Activated CD4-positive, alpha-beta T cell treated with anti-CD3 and anti-CD28 coated beads for 24 hours (primary cell): ENCODE results near the gene LRRC37B.
A peak's percentile ranks its signal among the peaks of the same experiment; 100 is the strongest.
"Not testable (repeated sequence)": the region's sequence is repeated elsewhere in the genome, so short reads cannot be mapped to it uniquely, and the experiment has no call there.

Source experiments
- DNase-seq, 2 donors: peaks; one replicate each; pipeline ENCODE4 v3.0.0-alpha.2; 2020; ENCODE audit warnings: low read depth in 2 of 2

Gene LRRC37B

DNA sequence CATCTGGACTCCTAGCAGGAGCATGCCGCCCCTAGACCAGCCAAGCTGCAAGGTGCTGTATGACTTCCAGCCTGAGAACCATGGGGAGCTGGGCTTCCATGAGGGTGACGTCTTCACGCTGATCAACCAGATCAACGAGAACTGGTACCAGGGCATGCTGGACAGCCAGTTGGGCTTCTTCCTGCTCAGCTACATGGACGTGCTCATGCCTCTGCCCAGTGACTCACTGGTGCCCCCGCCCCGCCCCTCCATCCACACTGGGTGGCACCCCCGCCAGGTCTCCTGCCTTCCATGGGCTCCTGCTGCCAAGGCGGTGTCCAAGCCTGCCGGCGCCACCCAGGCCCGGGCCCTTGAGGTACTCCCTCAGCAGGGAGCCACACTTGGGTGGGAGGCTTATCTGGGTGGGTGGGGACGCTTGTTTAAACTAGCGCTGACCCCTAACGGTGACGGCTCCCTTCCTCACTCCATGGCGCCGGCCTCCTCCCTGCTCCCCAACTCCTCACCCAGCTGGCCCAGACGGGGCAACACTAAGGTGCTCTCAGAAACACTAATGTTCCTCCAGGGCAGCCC lies 34.2 kb downstream of the LRRC37B start:
- DNase-seq = not testable (repeated sequence)

DNA sequence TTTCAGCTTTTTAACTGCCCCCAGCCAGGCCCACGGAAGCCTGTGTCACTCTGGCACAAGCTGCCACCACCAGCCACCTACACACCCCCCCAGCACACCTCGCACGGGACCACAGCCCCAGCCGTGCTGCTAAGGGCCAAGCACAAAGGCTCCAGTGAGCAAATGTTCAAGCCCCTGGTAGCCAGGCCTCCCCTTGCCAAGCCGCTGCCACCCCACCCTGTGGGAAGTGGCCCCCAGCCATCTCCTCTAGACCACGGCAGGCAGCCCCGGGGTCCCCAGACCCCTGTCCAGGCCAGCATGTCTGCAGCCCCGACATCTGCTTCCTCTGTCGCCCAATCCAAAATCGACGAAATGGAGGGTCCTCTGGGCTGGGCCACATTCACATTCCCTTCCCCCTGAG lies 35.1 kb downstream of the LRRC37B start:
- not testable (repeated sequence) for DNase-seq

DNA sequence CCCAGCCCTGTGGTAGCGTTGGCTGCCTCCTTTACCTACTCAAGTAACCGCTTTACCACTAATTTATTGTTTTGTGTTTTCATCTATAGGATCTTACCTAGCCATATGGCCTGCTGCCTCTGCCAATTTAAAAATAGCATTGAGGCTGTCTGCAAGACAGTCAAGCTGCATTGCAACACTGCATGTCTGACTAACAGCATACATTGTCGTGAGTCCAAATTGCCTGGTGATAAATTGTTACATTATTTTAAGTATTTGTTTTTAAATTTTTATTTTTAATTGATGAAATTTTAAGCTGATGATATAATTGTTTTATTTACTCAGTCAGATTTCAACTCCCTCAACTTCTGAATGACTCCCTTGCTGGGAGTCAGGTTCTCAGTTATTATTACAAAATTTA lies 38.4 kb downstream of the LRRC37B start:
- not testable (repeated sequence) for DNase-seq

DNA sequence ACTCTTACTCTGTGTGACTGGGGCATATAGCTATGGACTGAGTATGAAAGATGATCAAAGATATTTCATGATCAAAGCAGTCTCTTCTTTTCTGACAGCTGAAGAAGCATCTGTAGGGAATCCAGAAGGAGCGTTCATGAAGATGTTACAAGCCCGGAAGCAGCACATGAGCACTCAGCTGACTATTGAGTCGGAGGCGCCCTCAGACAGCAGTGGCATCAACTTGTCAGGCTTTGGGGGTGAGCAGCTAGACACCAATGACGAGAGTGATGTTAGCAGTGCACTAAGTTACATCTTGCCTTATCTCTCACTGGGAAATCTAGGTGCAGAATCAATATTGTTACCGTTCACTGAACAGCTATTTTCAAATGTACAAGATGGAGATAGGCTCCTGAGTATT lies 40.5 kb downstream of the LRRC37B start:
- DNase-seq = not testable (repeated sequence)

DNA sequence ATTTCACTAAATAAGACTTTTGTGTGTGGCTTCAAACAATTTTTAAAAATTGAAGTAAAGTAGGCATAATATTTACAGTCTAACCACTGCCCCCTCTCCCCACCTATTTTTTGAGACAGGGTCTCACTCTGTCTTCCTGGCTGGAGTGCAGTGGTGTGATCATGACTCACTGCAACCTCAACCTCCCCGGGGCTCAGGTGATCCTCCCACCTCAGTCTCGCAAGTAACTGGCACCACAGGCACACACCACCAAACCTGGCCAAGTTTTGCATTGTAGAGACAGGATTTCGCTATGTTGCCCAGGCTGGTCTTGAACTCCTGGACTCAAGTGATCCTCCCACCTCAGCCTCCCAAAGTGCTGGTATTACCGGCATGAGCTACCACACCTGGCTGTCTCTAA lies 47.8 kb downstream of the LRRC37B start:
- DNase-seq = not testable (repeated sequence)

DNA sequence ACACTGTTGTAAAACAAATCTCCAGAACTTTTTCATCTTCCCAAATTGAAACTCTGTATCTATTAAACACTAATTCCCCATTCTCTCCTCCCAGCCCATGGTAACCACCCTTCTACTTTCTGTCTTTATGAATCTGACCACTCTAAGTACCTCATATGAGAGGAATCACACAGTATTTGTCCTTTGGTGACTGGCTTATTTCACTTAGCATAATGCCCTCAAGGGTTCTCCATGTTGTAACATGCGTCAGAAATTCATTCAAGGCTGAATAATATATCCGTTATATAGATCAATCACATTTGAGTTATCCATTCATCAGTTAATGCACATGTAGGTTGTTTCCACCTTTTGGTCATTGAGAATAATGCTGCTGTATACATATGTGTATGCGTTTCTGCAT lies 48.2 kb downstream of the LRRC37B start:
- not testable (repeated sequence) for DNase-seq

DNA sequence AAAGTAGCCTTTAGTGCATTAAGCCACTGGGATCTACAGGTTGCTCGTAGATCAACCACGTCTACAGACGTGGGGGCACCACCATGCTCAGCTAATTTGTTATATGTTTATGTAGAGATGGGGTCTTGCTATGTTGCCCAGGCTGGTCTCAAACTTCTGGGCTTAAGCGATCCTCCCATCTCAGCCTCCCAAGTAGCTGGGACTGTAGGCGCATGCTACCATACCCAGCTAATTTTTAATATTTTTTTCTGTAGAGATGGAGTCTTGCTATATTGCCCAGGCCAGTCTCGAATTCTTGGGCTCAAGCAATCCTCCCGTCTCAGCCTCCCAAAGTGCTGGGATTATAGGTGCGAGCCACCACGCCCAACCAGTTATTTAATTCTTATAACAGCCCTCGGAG lies 49.3 kb downstream of the LRRC37B start:
- not testable (repeated sequence) for DNase-seq

DNA sequence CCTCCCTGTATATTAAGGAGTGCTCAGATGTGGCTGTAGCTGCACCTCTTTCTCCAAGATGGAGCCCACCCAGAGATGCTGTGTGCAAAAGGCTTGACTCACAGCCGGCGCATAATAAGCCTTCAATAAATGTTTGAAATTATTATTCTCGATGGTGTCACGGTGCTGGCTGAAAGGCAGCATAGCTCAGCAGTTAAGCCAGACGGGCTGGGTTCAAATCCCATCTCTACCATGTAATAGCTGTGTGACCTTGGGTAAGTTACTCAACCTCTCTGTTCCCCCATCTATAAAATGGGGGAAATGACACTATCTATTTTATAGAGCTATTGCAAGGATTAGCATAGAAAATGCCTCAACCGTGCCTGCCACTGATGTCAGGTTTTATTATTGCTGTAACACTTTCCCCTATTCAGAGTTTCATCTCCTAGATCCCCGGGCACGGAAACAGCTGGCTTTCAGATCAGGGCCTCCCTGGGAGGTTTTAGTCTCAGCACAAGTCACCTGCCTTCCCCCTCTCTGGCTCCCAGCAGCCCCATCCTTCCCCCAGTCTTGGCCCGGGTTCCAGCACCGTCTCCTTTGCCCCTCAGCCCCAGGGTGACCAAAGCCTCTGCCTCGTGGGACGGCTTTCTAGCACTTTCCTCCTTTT lies 50.4 kb downstream of the LRRC37B start:
- not testable (repeated sequence) for DNase-seq

DNA sequence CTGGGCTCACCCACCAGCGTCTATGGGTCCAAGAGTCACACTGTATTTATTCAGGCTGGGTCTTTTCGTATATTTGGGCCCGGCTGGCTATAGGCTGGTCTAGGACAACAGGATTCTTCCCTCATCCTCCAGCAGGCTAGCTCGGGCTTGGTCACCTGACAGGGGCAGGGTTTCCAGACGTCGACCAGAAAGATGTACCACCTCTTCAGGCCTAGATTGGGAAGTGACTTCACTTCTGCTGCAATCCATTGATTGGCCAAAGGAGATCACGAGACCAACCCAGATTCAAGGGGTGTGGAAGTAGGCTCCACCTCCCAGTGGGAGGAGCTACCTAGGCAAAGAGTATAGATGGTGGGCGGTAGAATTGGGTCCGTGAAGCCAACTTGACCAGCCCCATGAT lies 53.5 kb downstream of the LRRC37B start:
- not testable (repeated sequence) for DNase-seq

DNA sequence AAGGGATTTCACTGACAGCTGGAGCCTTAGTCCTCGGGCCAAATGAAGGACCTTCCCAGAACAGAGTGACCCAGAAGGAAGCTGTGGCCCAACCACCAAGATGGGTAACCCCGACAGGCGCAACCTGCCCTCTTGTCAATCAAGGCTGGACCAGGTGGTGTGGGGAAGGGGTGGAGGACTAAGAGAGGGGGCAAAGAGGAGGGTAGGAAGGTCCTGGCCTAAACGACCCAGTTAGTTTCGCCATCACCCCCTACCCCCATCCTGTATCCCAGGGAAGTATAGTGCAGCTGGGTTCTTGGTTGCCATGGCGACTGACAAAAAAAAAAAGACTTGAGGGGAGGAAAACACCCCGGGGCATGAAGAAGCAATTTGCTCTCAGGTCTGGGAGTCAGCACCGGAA lies 54.7 kb downstream of the LRRC37B start:
- not testable (repeated sequence) for DNase-seq

DNA sequence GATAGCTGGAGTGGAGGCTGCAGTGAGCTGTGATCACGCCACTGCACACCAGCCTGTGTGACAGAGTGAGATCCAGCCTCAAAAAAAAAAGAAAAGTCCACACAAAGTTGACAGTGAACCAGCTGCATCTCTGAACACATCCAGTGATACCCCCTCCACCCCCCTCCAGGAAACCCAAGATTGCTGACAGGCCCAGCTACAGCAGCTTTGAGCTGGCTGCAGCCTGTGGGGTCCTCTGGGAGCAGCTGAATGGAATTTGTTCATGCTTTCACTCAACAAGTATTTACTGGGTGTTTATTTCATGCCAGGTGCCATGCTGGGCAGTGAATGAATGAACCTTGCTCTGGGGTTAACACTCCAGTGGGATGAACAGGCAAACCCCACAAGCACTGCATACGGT lies 56.9 kb downstream of the LRRC37B start:
- DNase-seq = not testable (repeated sequence)

DNA sequence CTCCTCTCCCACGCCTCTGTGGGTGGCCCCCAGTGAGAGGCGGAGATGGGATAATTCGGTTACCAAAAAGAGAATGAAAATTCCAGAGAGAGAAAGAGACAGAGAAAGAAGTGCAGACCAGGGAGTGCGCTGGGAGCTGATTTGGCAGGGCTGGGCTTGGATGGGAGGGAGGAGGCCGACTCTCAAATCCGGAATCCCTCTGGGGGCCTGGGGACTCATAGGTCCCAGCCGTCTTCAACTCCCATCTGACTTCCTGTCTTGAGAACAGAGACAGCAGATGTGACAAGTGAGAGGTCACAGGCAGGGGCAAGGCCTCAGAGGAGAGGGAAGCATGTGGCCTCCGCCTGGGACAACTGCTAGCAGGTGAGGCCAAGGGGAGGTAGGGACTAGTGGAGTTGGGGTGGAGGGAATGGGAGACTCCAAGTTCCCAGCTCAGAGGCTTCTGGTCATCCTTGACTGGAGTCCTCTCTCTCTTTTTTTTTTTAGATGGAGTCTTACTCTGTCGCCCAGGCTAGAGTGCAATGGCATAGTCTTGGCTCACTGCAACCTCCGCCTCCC lies 59.0 kb downstream of the LRRC37B start:
- DNase-seq = not testable (repeated sequence)

DNA sequence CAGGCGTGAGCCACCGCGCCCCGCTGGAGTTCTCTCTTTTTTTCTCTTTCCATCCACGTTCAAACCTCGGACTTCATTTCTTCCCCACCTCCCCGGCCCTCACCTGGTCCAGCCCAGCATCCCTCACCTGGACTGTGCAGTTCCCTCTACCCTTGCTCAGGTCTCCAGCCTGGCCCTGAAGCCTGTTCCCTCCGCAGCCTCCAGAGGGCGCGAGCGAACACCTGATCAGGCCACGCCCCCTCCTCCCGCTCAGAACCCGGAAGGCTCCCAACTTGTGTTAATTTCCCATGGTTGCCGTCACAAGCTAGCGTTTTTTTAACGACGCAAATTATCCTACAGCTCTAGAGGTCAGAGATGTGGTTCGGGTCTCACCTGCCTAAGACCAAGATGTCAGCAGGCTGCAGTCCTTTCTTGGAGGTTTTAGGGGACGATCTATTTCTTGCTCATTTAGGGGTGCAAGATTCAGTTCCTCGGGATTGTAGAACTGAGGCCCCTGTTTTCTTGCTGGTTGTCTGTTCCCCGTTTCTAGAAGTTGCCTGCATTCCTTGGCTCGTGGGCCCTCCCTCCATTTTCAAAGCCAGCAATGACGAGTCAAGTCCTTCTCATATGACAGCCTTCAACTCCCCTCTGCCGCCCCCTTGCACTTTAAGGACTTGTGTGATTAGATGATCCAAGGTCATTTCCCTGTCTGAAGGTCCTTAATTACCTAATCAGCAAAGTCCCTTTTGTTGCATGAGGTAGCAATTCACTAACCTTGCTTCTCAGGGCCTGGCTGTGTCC lies 59.9 kb downstream of the LRRC37B start:
- DNase-seq = peak; percentile 20 to 32

DNA sequence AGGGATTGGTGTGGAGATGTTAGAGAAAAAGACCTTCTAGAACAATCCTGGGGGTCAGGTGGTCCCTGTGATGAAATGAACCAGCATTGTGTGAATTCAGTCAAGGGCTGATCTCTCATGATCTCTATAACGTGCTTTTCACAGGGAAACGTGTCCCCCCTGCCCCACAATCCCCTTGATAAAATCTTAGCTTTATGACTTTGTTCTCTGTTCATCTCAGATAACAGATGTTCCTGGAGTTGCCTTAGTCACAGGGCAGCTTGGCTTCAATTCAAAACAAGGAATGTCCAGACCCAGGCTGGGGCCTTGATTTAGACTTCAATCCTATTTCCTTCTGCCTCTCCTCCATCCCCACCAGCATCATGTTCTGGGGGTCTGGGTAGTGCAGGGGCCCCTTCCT lies 61.9 kb downstream of the LRRC37B start:
- DNase-seq = not testable (repeated sequence)

DNA sequence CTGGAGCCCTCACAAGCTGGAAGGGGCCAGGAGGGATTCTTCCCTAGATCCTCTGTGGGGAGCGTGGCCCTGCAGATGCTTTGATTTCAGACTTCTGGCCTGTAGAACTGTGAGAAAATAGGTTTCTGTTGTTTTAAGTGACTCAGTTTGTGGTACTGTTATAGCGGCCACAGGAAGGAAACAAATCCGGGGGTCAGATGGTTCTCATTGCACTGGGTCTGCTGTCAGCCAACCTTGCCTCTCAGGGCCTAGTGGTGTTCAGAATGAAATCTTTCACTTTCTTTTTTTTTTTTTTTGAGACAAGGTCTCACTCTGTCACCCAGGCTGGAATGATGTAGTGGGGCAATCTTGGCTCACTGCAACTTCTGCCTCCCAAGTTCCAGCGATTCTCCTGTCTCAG lies 64.8 kb downstream of the LRRC37B start:
- DNase-seq = not testable (repeated sequence)

DNA sequence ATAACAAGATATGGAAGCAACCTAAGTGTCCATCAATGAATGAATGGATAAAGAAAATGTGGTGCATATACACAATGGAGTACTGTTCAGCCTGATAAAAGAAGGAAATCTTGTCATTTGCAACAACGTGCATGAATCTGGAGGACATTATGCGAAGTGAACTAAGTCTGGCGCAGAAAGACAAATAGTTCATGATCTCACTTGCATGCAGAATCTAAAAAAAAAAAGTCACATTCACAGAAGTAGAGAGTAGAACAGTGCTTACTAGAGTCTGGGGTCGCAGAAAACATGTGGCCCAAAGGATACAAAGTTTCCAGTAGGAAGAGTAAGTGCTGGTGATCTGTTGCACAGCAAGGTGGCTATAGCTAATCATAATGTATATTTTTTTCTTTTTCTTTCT lies 65.9 kb downstream of the LRRC37B start:
- DNase-seq = not testable (repeated sequence)

DNA sequence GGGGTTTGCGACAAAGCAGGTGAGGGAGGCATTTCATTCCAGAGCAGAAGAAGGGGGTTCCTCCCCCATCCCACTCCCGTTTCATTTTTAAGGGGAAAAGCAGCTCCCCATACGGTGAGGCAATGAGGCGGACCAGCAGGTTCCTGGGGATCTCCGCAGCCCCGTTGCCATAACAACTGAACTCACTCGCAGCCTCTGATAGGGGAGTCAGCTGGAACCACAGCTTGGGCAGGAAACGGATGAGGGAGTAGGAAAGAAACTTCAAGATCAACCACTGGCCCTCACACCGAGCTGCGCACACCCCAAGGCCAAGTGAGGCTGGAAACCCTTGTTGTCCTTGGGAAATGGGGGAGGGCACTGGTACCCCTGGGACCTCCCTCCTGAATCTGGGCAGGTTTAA lies 72.6 kb downstream of the LRRC37B start:
- peak; percentile 44 to 47 for DNase-seq

DNA sequence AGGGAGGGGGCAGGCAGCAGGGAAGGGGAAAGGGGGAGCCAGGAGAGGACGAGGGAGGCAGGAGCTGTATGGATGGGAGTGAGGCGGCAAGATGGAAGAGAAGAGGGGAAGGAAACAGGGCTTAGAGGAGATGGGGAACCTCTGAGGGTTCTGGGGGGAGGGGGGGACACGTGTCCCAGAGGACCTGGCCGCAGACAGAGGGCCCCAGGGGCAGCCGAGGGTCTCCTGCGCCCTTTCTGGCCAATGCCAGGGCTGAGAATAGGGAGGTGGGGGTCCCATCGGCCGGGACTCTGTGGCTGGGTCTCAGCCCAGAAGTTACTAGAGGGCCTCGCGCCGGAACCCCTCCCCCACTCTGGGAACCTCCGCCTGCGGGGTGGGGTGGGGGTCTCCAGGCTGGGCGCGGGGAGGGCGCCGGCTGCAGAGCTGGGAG lies 76.4 kb downstream of the LRRC37B start:
- DNase-seq = not testable (repeated sequence)

DNA sequence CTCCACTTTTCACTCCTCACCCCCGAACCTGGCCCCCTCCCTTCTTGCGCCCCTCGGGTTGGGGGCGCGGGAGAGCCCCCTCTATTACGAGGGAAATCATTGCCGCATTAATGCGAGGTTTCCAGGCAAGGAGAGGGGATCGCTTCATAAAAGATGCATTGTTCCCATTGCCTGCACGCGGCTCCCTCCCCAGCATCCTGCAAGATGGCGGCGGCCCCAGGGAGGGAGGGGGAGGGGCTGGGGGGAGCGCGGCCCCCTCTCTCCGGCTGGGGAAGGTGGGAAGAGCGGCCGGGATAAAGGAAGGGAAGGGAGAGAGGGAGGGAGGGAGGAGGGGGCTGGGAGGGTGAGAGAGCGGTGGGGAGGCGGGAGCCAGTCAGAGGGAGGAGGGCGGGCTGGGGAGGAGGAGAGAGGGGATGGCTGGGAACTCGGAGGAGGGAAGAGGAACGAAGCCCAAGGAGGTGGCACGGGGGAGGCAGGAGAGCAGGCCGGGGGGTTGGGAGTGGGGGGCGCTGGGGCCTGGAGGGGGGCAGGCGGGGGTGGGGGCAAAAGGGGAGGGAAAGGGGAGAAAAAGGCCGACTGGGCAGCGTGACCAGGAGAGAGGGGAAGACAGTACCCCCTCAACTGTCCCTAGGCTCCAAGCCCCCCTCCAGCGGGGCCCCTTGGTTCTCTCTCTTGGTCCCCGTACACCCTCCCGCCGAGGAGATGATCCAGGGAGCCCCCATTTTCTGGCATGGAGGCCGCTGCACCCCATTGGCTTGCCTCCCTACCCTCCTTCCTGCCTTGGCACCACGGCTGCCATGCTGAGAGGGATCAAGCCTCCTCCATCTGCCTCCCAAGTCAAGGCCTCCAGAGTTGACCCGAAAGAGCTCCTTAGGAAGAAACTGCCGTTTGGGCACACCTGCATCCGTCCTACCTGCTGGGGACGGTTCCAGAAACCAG lies 77.1 kb downstream of the LRRC37B start:
- not testable (repeated sequence) for DNase-seq

DNA sequence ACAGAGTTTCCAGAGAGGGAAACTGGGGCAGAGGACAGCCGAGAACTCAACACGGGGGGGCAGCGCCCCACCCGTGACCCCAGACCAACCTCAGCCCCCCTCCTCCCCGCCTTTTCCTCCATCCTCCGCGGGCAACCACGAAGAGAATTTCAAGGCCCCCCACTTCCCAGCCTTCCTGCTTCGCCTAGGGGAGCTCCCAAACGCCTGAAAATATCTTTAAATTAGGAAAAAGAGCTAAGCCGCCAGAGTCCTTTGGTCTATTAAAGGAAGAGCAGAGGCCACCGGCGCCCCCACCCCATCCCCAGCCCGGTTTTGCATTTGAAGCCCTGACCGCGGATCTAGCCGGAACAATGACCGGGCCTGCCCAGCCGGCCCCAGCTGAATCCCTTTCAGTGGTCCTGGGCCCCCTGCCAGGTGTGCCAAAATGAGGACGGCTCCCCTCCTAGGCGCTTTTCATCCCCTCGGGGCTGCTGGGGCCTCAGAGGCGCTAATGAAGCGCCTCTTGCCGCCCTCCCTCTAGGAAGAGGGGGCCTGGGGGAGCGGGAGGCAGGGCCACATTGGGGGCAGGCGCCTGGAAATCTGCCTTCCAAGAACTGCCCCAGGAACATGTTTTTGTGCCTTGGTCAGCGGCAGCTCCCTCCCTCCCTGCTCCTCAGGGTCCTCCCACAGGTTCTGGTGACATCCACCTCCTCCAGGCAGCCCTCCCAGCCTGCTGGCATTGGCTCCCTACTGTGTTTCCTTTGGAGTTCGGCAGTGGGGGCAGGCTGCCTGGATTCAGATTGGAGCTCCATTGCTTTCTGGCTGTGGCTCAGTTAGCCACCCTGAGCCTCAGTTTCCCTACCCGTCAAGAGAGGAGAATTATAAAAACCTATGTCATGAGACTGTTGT lies 78.0 kb downstream of the LRRC37B start:
- DNase-seq = not testable (repeated sequence)
